ENCODE data around the gene SLC41A2.
"Not testable (repeated sequence)": the region's sequence is repeated elsewhere in the genome, so short reads cannot be mapped to it uniquely, and the experiment has no call there.

Gene SLC41A2

DNA sequence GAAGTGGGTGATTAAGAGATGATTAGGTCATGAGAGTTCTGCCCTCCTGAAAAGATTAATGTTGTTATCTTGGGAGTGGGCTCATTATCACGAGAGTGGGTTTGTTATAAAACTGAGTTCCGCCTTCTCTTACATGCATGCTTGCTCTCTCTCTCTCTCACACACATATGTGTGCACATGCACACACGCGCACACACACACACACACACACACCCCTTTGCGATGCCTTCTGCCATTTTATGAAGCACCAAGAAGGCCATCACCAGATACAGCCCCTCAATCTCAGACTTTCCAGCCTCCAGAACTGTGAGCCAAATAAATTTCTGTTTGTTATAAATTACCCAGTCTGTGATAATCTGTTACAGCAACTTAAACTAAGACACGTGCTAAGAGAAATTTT, 5.7 kb upstream of the SLC41A2 start:
- no peak for DNase-seq

DNA sequence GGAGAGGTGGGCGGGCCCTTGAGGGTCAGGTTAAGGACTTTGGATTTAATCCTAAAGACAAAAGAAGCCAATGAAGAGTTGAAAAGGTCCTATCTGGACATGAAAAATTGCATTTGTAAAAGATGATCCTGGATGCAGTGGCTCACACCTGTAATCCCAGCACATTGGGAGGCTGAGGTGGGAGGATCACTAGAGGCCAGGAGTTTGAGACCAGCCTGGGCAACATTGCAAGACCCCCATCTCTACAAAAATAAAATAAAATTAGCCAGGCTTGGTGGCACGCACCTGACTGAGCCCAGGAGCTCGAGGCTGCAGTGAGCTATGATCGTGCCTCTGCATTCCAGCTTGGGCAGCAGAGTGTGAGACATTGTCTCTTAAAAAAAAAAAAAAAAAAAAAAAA, 2.4 kb upstream of the SLC41A2 start:
- no peak for DNase-seq

DNA sequence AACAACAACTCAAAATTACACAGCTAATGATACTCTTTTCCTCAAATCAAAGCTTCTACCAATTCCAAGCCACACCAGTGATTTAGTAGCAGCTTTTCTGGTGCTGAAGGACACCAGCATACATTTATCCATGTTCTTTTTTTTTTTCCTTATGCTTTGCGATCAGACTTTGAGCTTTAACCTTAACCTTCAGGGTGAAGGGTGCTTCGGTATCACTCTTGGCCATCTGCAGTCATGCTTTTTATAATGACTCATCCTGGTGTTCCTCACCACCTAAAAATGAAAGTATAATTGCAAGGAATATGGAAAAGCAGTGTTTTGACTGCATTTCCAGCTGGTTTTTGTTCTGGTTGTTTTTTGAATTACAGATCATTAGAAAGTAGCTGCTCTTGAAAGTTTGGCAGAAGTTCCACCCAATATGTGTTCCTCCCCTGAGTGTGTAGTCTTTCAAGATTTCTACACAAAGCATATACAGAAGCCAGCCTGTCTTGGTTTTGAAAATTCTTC, 1.3 kb upstream of the SLC41A2 start:
- DNase-seq, result peak; percentile 53

DNA sequence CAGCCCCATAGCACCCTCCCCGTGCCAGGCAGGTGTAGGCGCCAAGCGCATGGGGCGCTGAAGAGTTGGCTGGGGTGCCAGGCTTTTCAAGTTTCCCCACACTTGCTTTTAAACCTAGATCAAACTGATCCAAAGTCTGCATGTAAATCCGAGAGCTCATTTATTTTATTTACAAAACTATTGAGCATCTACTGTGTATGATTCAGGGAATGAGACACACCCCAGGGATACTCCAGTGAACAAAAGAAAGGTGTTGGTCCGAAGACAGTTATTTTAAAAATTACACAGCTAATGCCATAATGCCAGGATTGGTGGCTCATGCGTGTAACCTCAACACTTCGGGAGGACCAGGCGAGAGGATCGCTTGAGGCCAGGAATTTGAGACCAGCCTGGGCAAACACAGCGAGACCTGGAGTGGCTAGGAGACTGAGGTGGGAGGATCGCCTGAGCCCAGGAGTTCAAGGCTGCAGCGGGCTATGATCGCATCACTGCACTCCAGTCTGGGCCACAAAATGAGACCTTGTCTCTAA, 780 bp upstream of the SLC41A2 start:
- DNase-seq, result peak; percentile 11

DNA sequence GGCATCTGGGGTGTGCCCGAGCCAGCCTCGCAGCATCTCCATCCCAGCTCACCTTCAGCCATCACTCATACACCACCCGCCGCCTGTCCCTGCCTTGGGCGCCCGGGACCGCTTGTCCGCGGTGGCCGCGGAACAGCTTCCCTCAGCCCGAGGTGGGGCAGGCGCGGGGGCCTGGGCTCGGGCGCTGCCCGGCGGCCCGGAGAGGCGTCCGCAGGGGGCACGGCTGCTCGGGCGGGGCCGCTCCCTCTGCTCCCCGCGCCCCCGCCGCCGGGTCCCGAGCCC, 430 bp downstream of the SLC41A2 start:
- DNase-seq, result no peak

DNA sequence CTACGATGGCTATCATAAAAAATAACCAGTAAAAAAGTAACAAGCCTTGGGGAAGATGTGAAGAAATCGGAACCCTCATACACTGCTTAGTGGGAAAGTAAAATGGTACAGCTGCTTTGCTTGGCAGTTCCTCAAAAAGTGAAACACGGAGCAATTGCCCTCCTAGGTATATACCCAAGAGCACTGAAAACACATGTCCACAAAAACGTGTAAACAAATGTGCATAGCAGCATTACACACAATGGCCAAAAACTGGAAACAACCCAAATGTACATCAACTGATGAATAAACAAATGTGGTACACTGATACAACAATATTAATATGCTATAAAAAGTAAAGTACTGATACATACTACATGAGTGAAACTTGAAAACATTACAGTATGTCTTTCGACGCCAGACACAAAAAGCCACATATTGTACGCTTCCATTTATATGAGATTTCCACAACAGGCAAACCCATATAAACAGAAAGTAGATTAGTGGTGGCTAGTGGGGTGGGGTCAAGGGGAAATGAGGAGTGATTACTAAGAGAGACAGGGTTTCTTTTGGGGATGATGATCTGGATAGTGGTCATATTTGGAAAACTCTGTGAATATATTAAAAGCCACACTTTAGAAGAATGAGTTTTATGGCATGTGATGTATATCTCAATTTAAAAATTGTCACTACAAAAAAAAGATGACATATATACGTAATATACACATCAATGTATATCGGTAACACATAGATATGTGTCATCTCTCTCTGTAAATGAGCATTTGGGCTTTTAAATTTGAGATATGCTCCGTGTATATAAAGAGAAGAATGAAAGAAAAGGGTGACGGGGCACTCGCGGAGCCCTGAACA, 996 bp downstream of the SLC41A2 start:
- no peak for DNase-seq

DNA sequence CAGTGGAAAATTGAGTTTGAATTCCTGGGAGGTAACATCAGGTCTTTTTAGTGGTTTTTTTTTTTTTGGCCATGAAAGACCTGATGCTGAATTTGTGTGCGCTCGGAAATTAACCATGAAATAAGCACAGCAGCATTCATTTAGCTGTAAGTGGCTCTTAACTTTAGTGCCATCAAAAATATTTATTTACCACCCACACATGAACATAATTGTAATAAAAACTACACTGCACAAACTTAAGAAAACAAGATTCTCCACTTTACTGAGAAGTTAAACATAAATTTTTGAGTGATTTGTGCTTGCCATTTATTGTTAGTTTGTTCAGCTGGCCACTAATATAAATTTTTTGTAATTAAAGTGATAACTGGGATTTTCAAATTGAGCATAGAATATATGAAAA, 2.4 kb downstream of the SLC41A2 start:
- no peak for DNase-seq

DNA sequence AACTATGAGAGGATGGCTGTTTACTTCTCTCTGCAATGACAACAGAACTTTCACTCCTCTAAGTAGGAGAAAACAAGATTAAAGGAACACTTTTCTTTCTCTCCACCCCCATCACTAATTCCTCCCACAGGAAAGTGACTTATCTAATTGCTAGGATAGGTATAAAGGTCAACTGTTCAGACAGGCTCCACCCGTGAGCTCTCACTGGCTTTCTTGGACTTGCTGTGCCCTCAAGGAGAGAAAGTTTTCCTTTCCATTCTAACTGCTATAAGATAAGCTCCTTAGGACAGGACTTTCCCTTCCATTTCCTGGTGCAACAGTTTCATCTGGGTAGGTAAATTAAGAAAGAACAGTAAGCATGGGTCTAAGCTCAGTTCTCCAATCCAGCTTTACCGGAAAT, 4.8 kb downstream of the SLC41A2 start:
- DNase-seq, result no peak

DNA sequence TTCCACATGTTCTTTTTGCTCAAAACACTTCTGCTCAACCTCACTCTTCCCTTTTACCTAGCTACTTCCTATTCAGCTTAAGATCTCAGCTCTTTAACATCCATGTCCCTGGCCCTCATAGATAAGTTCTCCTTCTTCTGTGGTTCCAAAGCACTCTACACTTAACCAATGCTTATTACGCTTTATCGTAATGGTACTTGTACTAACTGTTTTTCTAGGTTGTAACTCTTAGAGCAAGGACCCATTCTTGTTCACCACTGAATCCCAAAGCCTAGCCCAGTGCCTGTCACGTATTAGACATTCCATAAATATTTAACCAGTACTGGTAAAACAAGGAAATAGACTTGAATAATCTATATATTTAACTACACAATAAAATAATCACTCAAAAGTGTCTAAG, 5.3 kb downstream of the SLC41A2 start:
- no peak for DNase-seq

DNA sequence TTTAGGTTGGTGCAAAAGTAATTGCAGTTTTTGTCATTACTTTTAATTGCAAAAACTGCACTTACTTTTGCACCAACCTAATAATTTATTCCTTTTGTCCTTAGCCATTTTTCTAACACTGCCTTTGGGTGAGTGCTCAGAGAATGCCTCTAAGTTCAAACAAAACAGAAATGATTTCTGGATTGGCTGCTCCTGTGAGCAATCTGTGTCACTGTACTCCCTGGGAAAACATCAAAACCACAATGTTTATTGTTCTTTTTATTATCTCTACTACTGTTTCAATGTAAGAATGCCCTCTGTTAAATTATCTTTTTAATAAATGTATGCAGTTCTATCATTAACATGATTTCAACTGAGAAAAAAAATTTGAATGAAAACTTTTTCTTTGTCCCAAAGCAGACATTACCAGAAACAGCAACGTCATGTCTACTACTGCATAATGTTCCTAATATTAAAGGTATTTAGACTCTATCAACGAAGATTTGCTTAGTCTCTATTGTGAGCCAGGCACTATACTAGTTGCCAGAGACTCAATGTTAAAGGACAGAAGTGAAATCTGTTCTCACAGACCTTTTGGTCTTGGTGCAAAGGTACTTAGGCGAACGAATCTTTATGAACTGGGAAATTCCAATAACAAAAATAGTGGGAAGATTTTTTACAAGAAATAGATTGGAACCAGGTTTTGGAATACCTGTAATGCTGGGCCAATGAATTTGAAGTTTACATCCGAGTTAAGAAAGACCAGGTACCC, 6.2 kb downstream of the SLC41A2 start:
- DNase-seq, result no peak

DNA sequence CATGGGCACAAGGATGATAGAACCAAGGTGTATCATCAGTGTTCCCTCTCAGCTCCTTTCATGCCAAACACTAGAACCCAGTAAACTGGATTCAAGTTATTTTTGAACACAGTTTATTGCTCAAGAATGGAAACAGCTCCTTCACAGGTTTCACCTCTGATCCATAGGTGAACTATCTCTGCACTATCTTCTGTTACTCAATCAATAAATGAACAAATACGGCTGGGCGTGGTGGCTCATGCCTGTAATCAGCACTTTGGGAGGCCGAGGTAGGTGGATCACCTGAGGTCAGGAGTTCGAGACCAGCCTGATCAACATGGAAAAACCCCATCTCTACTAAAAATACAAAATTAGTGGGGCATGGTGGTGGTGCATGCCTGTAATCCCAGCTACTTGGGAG, 9.4 kb downstream of the SLC41A2 start:
- not testable (repeated sequence) for DNase-seq

DNA sequence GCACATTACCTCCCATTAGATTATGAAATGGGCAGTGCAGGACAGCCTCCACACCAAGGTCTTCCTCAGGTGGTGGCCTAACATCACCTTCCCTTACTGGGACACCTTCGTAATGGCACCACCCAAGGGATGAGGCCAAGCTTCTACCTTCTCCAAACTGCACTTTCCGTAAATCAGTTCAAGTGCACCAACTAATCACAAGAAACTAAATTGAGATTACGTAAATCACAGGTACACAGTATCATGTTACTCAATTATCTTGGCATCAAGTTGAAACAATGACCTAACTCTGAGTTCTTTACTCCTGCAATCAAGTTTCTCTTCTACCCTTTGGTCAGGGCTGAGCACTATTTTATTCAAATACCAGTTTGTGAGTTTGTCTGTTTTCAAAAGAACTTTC, 13.8 kb downstream of the SLC41A2 start:
- DNase-seq, result no peak

DNA sequence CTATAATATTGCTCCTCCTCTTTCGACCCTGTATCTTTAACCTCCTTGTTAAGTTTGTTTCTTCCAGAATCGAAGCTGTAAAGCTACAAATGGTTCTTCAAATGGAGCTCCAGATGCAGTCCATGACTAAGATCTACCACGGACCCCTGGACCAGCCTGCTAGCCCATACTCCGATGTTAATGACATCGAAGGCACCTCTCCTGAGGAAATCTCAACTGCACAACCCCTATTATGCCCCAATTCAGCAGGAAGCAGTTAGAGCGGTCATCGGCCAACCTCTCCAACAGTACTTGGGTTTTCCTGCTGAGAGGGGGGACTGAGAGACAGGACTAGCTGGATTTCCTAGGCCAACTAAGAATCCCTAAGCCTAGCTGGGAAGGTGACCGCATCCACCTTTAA, 14.7 kb downstream of the SLC41A2 start:
- not testable (repeated sequence) for DNase-seq

DNA sequence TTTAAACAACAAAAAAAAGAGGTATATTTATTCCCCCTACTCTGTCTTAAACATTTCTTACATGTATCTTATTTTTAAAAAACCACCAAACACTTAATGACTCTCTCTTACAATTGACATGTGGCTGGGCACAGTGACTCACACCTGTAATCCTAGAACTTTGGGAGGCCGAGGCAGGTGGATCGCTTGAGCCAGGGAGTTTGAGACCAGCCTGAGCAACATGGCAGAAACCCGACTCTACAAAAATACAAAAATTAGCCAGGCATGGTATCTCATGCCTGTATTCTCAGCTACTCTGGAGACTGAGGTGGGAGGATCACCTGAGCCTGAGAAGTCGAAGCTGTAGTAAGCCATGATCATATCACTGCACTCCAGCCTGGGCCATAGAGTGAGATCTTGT, 16.0 kb downstream of the SLC41A2 start:
- no peak for DNase-seq

DNA sequence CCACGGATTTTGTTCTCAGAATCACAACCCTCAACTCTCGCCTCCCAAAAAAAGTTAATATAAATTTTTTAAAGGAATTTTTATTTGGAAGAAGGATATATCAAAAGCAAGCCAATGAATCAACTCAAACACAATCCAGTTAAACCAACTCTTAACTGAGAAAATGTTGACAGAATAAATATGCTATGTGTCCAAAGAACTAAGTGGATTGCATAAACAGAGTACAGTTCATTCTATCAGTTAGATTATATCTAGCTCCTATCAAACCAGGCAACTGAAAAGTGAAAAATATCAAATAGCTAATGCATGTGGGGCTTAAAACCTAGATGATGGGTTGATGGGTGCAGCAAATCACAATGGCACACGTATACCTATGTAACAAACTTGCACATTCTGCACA, 16.6 kb downstream of the SLC41A2 start:
- no peak for DNase-seq

DNA sequence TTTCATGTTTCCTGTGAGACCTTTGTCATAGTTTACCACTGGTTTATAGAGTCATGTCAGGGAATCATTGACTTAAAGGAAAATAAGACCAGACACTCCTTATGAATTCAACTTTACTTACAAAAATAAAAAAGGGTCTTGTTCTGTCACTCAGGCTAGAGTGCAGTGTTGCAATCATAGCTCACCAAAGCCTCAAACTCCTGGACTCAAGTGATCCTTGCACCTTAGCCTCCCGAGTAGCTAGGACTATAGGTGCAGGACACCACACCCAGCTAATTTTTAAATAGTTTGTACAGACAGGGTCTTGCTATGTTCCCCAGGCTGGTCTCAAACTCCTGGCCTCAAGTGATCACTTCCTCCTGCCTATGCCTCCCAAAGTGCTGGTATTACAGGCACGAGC, 19.0 kb downstream of the SLC41A2 start:
- DNase-seq, result no peak

DNA sequence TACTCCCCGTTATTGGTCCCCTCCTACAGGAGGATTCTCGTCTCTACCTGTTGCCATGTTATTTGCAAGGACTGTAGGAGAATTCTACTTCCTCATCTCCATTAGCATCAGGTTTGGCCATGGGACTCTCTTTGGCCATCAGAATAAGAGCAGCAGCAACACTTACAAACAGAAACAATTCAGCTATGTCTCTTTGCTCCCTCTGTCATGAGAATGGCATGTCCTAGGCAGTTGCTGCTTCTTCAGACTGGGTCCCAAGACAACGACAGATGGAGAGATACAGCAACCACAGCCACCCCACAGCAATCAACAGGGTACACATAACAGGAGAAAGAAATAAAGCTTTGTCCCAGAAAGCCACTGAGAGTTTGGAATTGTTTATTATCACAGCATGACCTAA, 19.7 kb downstream of the SLC41A2 start:
- no peak for DNase-seq

DNA sequence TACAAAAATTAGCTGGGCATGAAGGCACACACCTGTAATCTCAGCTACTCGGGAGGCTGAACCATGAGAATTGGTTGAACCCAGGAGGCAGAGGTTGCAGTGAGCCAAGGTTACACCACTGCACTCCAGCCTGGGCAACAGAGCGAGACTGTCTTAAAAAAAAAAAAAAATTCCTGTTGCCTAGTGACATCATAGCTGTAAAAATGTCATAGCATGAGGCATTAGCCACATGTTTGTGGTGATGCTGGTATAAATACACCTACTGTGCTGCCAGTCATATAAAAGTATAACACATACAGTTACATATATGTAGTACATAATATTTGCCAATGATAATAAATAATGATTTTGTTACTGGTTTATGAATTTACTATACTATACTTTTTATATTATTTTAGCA, 22.2 kb downstream of the SLC41A2 start:
- DNase-seq, result no peak

DNA sequence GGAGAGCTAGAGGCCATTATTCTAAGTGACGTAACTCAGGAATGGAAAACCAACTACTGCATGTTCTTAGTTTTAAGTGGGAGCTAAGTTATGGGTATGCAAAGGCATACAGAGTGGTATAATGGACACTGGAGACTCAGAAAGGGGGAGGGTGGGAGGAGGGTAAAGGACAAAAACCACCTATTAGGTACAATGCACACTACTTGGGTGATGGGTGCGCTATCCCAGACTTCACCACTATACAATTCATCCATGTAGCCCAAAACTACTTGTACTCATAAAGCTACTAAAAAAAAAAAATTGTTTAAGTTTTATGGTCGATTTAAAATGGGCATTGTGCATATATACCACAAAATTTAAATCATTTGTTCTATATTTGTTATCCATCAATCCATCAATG, 24.3 kb downstream of the SLC41A2 start:
- DNase-seq, result no peak

DNA sequence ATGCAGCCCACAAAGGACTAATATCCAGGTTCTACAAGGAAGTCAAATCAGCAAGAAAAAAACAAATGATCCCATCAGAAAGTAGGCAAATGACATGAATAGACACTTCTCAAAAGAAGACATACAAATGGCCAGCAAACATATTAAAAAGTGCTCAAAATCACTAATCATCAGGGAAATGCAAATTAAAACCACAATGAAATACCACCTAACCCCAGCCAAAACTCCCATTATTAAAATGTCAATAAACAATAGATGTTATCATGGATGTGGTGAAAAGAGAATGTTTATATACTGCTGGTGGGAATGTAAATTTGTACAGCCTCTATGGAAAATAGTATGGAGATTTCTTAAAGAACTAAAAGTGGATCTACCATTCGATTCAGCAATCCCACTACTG, 25.0 kb downstream of the SLC41A2 start:
- no peak for DNase-seq

DNA sequence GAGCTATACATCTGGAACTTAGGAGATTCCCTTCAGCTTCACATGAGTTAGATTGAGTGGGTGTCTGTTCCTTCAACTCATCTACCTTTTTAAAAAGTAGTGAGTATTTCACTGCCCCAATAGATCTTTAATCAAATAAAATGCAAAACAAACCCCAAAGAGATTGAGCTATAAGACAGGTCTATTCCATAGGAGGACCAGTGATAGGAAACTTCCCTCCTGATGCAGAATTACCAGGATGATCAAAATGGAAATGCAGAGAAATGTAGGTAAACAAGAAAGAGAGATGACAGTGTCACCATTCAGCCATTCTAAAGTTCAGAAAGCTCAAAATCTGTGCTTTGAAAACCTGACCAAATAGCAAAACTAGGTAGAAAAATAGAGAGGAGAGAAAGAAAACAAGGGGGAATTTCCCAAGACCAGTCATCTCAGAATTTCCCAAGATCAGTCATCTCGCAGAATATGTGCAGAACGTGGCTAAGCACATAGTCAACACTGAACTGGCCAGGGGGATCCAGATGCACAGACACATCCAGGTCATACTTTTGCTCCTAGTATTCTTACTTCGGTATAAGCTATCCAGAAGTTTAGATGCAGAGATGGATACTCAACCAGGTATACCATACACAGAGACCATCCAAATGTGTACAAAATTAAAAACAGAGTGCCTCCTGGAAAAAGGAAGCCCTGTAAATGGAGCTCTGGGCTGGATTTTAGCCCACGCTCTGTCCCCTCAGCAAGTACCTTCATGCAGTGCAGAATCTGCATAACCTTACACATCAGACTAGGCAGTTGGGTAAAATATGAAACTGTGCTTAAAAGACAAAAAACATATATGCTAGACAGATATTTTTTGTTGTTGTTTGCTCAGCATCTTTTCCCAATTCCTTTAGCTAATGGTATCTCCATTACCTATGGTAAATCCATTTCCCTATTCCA, 27.4 kb downstream of the SLC41A2 start:
- peak; percentile 59 for DNase-seq

DNA sequence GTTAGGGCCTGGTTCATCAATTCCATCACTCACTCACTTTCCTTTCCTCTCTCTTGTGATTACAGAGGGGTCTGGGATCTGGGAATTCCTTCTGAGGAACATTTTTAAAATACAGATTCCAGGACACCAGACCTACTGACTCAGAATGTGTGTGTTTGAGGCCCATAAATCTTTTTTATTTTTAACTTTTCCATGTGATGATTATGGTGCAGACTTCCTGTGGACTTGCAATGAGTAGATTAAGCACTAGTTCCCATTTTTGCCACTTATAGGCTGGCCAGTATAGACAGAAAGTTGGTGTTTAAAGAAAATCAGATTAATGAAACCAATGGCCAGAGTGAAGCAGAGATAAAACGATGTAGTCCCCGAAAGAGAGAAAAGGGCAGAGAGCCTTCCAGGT, 28.1 kb downstream of the SLC41A2 start:
- peak; percentile 71 for DNase-seq

DNA sequence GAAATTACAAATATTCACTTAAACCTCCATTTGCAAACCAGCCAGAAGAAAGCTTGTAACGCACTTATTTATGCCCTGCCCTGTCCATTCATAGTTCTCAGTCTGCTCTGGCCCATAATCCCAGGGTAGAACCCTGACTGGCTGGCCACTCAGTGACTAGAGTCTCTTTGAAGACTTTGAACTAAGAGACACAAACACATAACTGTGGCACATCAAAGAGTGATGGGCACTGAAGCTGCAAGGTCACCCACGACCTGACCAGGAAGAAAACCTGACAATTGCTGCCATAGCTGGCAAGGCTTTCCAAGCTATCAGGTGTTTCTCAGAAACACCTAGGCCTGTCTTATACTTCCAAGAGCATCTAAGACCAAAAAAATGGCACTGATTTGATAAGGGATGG, 28.7 kb downstream of the SLC41A2 start:
- no peak for DNase-seq
